Prostate gland (tissue), 2 donors: Measurements from ENCODE around the gene MAPK1.

ENCODE experiments used
- POLR2A ChIP-seq: fragments of 450-650 bp; IDR thresholded peaks from one replicate; pipeline ENCODE4 v1.6.1; 2016; ENCODE audit warnings: antibody characterized with exemption, mild to moderate bottlenecking
- TF ChIP-seq, protein P1 (sequence below), 4 experiments: fragments of 200-600 bp in 2 of 4; fragments of 450-650 bp in 2 of 4; sonication (generic) in 2 of 4; IDR thresholded peaks; 1 replicate in 3 of 4; 2 replicates in 1 of 4; pipeline ENCODE4 v1.5.1; 2016 to 2019; ENCODE audit warnings: antibody characterized with exemption in 4 of 4, mild to moderate bottlenecking in 2 of 4, moderate library complexity in 2 of 4

- TF ChIP-seq, protein P1, sequence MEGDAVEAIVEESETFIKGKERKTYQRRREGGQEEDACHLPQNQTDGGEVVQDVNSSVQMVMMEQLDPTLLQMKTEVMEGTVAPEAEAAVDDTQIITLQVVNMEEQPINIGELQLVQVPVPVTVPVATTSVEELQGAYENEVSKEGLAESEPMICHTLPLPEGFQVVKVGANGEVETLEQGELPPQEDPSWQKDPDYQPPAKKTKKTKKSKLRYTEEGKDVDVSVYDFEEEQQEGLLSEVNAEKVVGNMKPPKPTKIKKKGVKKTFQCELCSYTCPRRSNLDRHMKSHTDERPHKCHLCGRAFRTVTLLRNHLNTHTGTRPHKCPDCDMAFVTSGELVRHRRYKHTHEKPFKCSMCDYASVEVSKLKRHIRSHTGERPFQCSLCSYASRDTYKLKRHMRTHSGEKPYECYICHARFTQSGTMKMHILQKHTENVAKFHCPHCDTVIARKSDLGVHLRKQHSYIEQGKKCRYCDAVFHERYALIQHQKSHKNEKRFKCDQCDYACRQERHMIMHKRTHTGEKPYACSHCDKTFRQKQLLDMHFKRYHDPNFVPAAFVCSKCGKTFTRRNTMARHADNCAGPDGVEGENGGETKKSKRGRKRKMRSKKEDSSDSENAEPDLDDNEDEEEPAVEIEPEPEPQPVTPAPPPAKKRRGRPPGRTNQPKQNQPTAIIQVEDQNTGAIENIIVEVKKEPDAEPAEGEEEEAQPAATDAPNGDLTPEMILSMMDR (IDR thresholded peaks at IDR 0.05): no peak
- TF ChIP-seq POLR2A: no peak
Observed at GRCh38 chr22:21768435-21768834, 99.0 kb downstream of the MAPK1 start.
